Neuronal stem cell (in vitro differentiated cells): Measurements from ENCODE around the gene RAB10.
"Not testable (repeated sequence)": the region's sequence is repeated elsewhere in the genome, so short reads cannot be mapped to it uniquely, and the experiment has no call there.

Source experiments
- DNase-seq: peaks from one replicate; pipeline ENCODE4 v3.0.0-alpha.2; 2013; ENCODE audit warnings: low spot score
- H2AFZ ChIP-seq: one replicate; pipeline ENCODE4 v1.6.1; 2013; ENCODE audit warnings: mild to moderate bottlenecking, low read length, inconsistent platforms
- H2AK5ac ChIP-seq: 2 replicates; pipeline ENCODE4 v1.6.1; 2013; ENCODE audit warnings: low read depth, mild to moderate bottlenecking, inconsistent platforms, low read length, moderate library complexity, mixed read lengths
- H2BK120ac ChIP-seq: 2 replicates; pipeline ENCODE4 v1.6.1; 2013; ENCODE audit warnings: low read depth, mild to moderate bottlenecking, inconsistent platforms, low read length, moderate library complexity, mixed read lengths
- H2BK12ac ChIP-seq: one replicate; pipeline ENCODE4 v1.6.1; 2013; ENCODE audit warnings: low read length, inconsistent platforms
- H2BK15ac ChIP-seq: 2 replicates; pipeline ENCODE4 v1.6.1; 2013; ENCODE audit warnings: mild to moderate bottlenecking, low read length, inconsistent platforms, mixed read lengths
- H2BK5ac ChIP-seq: one replicate; pipeline ENCODE4 v1.6.1; 2013; ENCODE audit warnings: inconsistent platforms, mild to moderate bottlenecking, low read length, moderate library complexity
- H3K14ac ChIP-seq: one replicate; pipeline ENCODE4 v1.6.1; 2013; ENCODE audit warnings: low read length, inconsistent platforms
- H3K18ac ChIP-seq: 2 replicates; pipeline ENCODE4 v1.6.1; 2013; ENCODE audit warnings: low read length, inconsistent platforms
- H3K23ac ChIP-seq: 2 replicates; pipeline ENCODE4 v1.6.1; 2013; ENCODE audit warnings: low read depth, mild to moderate bottlenecking, mixed read lengths, low read length, inconsistent platforms; ENCODE audit not compliant: poor library complexity
- H3K27ac ChIP-seq: replicated peaks from 3 replicates; pipeline ENCODE4 v1.5.1; 2013; ENCODE audit warnings: low read length, inconsistent platforms
- H3K27me3 ChIP-seq, 3 experiments: 2 replicates each; pipeline ENCODE4 v1.6.1; 2013; ENCODE audit warnings: low read length in 3 of 3, mild to moderate bottlenecking in 2 of 3, inconsistent platforms in 1 of 3, low read depth in 1 of 3, mixed read lengths in 1 of 3, moderate library complexity in 1 of 3; ENCODE audit not compliant: control insufficient read depth in 3 of 3, insufficient read depth in 3 of 3
- H3K36me3 ChIP-seq, 2 donors: replicated peaks in 1 of 2; 2 replicates each; pipeline ENCODE4 v1.6.1; 2013; ENCODE audit warnings: low read length in 2 of 2; ENCODE audit not compliant: control insufficient read depth in 2 of 2, insufficient read depth in 2 of 2
- H3K4ac ChIP-seq: 2 replicates; pipeline ENCODE4 v1.6.1; 2013; ENCODE audit warnings: inconsistent platforms, mild to moderate bottlenecking, low read length, moderate library complexity
- H3K4me1 ChIP-seq, 2 donors: 1 replicate in 1 of 2; 2 replicates in 1 of 2; pipeline ENCODE4 v1.6.1; 2013; ENCODE audit warnings: low read length in 2 of 2, low read depth in 1 of 2; ENCODE audit not compliant: control insufficient read depth in 2 of 2, insufficient read depth in 1 of 2
- H3K4me2 ChIP-seq: one replicate; pipeline ENCODE4 v1.6.1; 2013; ENCODE audit warnings: mild to moderate bottlenecking, low read length, inconsistent platforms; ENCODE audit not compliant: insufficient read depth, poor library complexity, severe bottlenecking
- H3K4me3 ChIP-seq, 2 donors: 2 replicates each; pipeline ENCODE4 v1.5.1; 2013; ENCODE audit warnings: low read length in 2 of 2, mild to moderate bottlenecking in 2 of 2, inconsistent platforms in 1 of 2, moderate library complexity in 1 of 2
- H3K79me1 ChIP-seq: one replicate; pipeline ENCODE4 v1.6.1; 2013; ENCODE audit warnings: low read depth, mild to moderate bottlenecking, inconsistent platforms, low read length, moderate library complexity
- H3K9ac ChIP-seq: one replicate; pipeline ENCODE4 v1.6.1; 2013; ENCODE audit warnings: mild to moderate bottlenecking, low read depth, low read length, inconsistent platforms; ENCODE audit not compliant: poor library complexity
- H3K9me3 ChIP-seq, 2 donors: replicated peaks in 1 of 2; 2 replicates each; pipeline versions ENCODE3 to v1.6.1; 2013; ENCODE audit warnings: low read length in 2 of 2, mild to moderate bottlenecking in 2 of 2, inconsistent platforms in 1 of 2, low read depth in 1 of 2, mixed read lengths in 1 of 2, moderate library complexity in 1 of 2; ENCODE audit not compliant: control insufficient read depth in 2 of 2, insufficient read depth in 1 of 2
- H4K8ac ChIP-seq: one replicate; pipeline ENCODE4 v1.6.1; 2013; ENCODE audit warnings: low read depth, mild to moderate bottlenecking, inconsistent platforms, low read length, moderate library complexity
- H4K91ac ChIP-seq: one replicate; pipeline ENCODE4 v1.6.1; 2013; ENCODE audit warnings: low read length, low read depth, mild to moderate bottlenecking, inconsistent platforms; ENCODE audit not compliant: poor library complexity
- WGBS, 2 donors: extraction: QIAGEN DNeasy Blood & Tissue Kit; methylation state at CpG; one replicate each; pipeline ENCODE4 v1.1.7; 2013; ENCODE audit warnings: missing lambda C conversion rate in 2 of 2, mixed read lengths in 1 of 2; ENCODE audit not compliant: insufficient read length in 2 of 2, insufficient replicate concordance in 1 of 2; ENCODE audit errors: extremely low coverage in 2 of 2; 5-methylcytosine and 5-hydroxymethylcytosine counted together

Gene RAB10

DNA sequence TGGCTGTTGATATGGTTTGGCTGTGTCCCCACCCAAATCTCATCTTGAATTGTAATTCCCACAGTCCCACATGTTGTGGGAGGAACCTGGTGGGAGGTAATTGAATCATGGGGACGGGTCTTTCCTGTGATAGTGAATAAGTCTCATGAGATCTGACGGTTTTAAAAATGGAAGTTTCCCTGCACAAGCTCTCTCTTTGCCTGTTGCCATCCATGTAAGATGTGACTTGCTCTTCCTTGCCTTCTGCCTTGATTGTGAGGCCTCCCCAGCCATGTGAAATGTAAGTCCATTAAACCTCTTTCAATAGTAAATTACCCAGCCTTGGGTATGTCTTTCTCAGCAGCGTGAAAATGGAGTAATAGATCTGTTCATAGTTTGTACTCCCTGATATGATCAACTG is 47.0 kb downstream of the RAB10 start:
- not testable (repeated sequence) for H3K4ac ChIP-seq

DNA sequence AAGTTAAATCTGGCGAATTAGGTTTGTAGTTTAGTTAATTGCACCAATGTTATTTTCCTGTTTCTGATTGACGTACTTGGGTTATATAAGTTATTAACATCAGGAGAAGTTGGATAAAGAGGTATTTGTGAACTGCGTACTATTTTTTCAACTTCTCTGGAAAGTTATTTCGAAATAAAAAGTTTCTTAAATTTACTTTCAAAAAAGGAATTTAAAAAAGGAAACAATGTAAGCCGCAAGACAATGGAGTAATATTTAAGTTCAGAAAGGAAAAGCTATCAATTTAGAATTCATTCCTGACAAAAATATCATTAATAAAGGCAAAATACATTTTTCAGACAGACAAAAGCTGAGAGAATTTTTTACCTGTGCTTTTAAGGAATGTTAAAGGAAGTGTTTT is 47.7 kb downstream of the RAB10 start:
- Histone ChIP-seq H4K8ac (no peak overlapping the region), H2BK120ac (no peak overlapping the region)
- no CpG with 5 or more reads among the region's 5 CpGs for whole genome bisulfite sequencing, 2 donors

More for the DNA sequence above, 47.0 kb downstream of the RAB10 start:
- H3K14ac ChIP-seq, H3K27ac ChIP-seq, H2BK5ac ChIP-seq, H2BK15ac ChIP-seq, H2AK5ac ChIP-seq, H2AFZ ChIP-seq, H2BK120ac ChIP-seq, H3K27me3 ChIP-seq, H3K9ac ChIP-seq, H3K4me2 ChIP-seq, DNase-seq, H3K79me1 ChIP-seq, H3K4me1 ChIP-seq, H4K8ac ChIP-seq, H4K91ac ChIP-seq, H3K23ac ChIP-seq, H2BK12ac ChIP-seq, H3K4me3 ChIP-seq, H3K18ac ChIP-seq: not testable (repeated sequence)
- H3K36me3 ChIP-seq = peaks cover 2 to 13% of the 10 kb centered on the region in 2 donors
- WGBS, 2 donors = no CpG with 5 or more reads among the region's 3 CpGs
- peaks cover 6 to 33% of the 10 kb centered on the region in 2 donors for H3K9me3 ChIP-seq

DNA sequence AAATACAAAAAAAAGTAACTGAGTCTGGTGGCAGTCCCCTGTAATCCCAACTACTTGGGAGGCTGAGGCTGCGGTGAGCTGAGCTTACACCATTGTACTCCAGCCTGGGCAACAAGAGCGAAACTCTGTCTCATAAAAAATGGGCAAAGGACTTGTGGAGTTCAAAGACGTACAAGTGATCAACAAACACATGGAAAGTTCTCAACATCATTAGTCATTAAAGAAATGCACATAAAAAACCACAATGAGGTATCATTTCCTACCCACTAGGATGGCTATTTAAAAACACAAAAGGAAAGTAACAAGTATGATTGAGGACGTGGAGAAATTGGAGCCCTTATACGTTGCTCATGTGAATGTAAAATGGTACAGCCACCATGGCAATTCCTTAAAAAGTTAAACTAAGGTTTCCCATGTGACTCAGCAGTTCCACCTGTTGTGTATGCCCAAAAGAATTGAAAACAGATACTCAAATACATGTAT is 52.3 kb downstream of the RAB10 start:
- no CpG with 5 or more reads among the region's 5 CpGs for WGBS, 2 donors

More for the DNA sequence above, 47.7 kb downstream of the RAB10 start:
- no peaks in the 10 kb centered on the region for H3K4me1 ChIP-seq
- H3K9me3 ChIP-seq = peaks cover 6 to 33% of the 10 kb centered on the region in 2 donors
- no peak overlapping the region for H2BK15ac ChIP-seq
- no peak overlapping the region for H3K23ac ChIP-seq
- H3K4me2 ChIP-seq = no peak overlapping the region
- H3K27me3 ChIP-seq = no peaks in the 10 kb centered on the region
- H3K4ac ChIP-seq = no peak overlapping the region
- no peak overlapping the region for H3K4me3 ChIP-seq
- H2AK5ac ChIP-seq = no peak overlapping the region
- H3K9ac ChIP-seq = no peak overlapping the region
- H4K91ac ChIP-seq = no peak overlapping the region
- no peak overlapping the region for H3K27ac ChIP-seq
- no peak overlapping the region for H3K18ac ChIP-seq
- H2BK12ac ChIP-seq = no peak overlapping the region
- H2AFZ ChIP-seq = no peak overlapping the region
- peaks cover 2% of the 10 kb centered on the region for H3K79me1 ChIP-seq
- DNase-seq = no peak
- H2BK5ac ChIP-seq = no peak overlapping the region
- H3K14ac ChIP-seq = no peak overlapping the region
- peaks cover 2 to 19% of the 10 kb centered on the region in 2 donors for H3K36me3 ChIP-seq

DNA sequence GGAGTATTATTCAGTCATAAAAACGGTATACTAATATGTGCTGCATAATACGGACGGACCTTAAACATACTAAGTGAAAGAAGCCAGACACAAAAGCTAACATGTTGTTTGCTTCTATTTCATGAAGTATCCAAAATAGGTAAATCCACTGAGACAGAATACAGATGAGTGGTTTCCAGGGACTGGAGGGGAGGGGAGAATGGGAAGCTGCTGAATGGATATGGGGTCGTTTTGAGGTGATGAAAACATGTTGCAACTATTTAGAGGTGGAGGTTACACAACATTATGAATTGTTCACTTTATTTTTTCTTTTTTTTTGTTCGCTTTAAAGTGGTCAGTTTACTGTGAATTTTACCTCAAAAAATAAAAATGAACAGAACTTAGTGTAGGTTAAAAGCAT is 52.9 kb downstream of the RAB10 start:
- Histone ChIP-seq H3K4me1 (no peaks in the 10 kb centered on the region), H3K79me1 (peaks cover 2% of the 10 kb centered on the region), H3K4ac (no peak overlapping the region), H3K23ac (no peak overlapping the region), H4K91ac (no peak overlapping the region), H3K18ac (no peak overlapping the region), H4K8ac (no peak overlapping the region), H3K4me3 (no peak overlapping the region), H2BK120ac (no peak overlapping the region), H3K27ac (no peak overlapping the region), H2BK5ac (no peak overlapping the region), H3K9me3 (peaks cover 0 to 15% of the 10 kb centered on the region in 2 donors), H3K27me3 (no peaks in the 10 kb centered on the region), H3K4me2 (no peak overlapping the region), H2AK5ac (no peak overlapping the region), H2AFZ (no peak overlapping the region), H3K9ac (no peak overlapping the region), H2BK15ac (no peak overlapping the region), H2BK12ac (no peak overlapping the region), H3K14ac (no peak overlapping the region), H3K36me3 (peaks cover 0 to 19% of the 10 kb centered on the region in 2 donors)
- no CpG with 5 or more reads among the region's 5 CpGs for WGBS, 2 donors
- no peak for DNase-seq

More for the DNA sequence above, 52.3 kb downstream of the RAB10 start:
- H3K27me3 ChIP-seq = no peaks in the 10 kb centered on the region
- no peak for DNase-seq
- no peak overlapping the region for H2BK120ac ChIP-seq
- H2BK15ac ChIP-seq = no peak overlapping the region
- H2BK5ac ChIP-seq = no peak overlapping the region
- H3K9me3 ChIP-seq = peaks cover 2 to 21% of the 10 kb centered on the region in 2 donors
- no peak overlapping the region for H2AK5ac ChIP-seq
- no peak overlapping the region for H4K91ac ChIP-seq
- no peak overlapping the region for H3K18ac ChIP-seq
- no peak overlapping the region for H3K9ac ChIP-seq
- H3K4me3 ChIP-seq = no peak overlapping the region
- H3K4me1 ChIP-seq = no peaks in the 10 kb centered on the region
- H3K4me2 ChIP-seq = no peak overlapping the region
- no peak overlapping the region for H3K27ac ChIP-seq
- no peak overlapping the region for H2AFZ ChIP-seq
- H3K36me3 ChIP-seq = peaks cover 0 to 19% of the 10 kb centered on the region in 2 donors
- no peak overlapping the region for H3K4ac ChIP-seq
- no peak overlapping the region for H4K8ac ChIP-seq
- no peak overlapping the region for H2BK12ac ChIP-seq
- H3K79me1 ChIP-seq = peaks cover 2% of the 10 kb centered on the region
- no peak overlapping the region for H3K23ac ChIP-seq
- H3K14ac ChIP-seq = no peak overlapping the region
